ELF-1 (cell line): Measurements from ENCODE around the gene PIK3CG.
"Not testable (repeated sequence)": the region's sequence is repeated elsewhere in the genome, so short reads cannot be mapped to it uniquely, and the experiment has no call there.

Experiments
- DNase-seq: peaks from one replicate; pipeline ENCODE4 v3.0.0-alpha.2; 2016; ENCODE audit warnings: low read depth, low spot score

The PIK3CG gene

DNA sequence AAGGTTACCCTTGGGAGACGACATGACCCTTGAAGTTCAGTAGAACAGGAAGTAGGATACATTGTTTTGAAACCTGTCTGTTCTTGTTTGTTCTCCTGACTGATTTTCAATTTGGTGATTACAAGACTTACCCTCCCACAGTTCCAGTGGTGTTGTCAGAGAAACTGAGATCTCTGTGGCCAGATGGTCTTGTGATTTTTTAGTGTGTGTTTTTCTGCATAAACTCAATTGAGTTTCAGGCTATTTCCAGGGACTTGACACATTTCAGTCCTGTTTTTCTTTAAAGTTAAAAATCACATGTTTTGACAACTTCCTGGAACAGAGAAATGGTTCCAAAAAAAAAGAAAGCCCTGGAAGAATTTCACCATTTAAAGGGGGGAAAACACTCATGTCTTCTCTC lies 22.3 kb downstream of the PIK3CG start:
- no peak for DNase-seq

DNA sequence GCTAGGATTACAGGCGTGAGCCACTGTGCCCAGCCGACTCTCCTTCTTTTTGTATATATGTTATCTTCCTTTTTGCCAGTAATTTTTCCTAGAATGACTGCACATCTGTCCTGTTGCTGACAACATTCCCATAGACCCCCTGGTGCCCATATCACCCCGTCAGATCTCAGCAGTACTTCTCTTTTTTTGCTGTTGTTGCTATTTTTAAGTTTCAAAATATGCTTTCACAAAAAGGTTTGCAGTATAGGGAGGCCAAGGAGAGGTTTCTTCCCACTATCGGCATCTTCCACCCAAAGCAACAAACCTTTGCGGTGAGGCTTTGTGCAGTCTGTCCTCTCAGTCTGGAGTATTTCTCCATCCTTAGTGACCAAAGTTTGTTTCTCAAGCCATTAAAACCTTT lies 23.1 kb downstream of the PIK3CG start:
- no peak for DNase-seq

DNA sequence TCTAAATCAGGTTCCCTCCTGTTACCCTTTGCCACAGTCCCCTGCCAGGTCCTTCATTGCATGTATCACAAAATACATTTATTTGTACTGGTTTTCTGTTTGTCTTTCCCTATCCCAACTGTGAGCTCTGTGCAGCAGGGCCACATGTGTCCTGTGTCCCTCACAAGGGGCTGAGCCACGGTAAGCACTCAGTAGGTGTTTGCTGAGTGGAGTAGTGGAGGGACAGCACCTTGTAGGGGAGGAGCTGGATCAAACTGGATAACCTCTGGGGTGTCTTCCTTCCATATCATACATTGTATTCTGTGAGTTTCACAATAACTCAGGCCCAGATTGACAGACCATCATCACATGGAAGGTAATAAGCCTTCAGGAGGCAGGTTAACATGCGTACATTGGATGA lies 25.9 kb downstream of the PIK3CG start:
- no peak for DNase-seq

DNA sequence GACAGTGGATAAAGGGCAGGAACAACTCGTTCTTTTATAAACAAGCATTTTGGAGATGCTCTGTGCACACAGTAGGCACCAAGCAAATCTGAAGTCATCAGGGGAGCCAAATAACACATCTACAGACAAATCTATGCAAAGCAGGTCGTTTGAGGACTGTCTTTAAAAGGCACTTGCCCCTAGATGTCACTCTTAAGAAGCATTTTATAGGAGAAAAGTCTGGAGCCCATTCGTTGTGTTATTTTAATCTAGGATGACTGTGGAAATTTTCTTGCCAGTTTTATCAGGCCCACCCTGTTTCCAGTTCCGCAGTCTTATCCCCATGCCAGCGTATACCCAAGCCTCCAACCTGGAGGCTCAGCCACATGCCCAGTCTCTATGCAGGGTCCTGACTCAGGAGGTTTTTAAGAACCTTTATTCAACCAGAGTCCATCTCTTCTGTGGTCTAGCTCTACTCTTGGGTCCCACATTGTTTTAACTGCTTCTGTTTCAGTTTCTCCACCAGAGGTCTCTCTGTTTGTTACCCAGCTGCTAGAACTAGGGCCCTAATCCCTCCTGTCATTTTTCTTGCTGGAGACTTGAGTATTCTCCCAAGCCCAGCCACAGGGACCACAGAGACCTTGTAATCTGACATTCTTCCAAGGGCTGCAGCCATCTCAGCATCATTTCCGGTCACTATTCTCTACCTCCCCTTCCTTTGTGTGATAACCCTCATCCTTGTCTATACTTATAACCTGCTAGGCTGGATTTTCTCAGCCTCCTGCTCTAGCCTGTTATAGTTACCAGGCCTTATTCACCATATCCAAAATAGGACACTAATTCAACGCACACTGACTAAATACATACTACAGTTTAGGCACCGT lies 26.7 kb downstream of the PIK3CG start:
- DNase-seq: peak; percentile 32

DNA sequence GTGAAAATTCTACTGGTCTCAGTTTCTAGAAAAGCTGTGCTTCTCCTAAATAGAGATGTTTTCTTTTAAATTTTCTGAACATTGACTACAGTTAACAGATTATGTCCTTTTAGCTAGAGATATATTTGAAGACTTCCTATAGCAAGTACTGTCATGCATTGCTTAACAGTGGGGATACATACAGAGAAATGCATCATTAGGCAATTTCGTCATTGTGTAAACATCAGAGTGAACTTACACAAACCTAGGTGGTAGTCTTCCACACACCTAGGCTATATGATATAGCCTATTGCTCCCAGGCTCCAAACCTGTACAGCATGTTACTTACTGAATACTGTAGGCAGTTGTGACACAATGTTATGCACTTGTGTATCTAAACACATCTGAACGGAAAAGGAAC lies 28.5 kb downstream of the PIK3CG start:
- no peak for DNase-seq

DNA sequence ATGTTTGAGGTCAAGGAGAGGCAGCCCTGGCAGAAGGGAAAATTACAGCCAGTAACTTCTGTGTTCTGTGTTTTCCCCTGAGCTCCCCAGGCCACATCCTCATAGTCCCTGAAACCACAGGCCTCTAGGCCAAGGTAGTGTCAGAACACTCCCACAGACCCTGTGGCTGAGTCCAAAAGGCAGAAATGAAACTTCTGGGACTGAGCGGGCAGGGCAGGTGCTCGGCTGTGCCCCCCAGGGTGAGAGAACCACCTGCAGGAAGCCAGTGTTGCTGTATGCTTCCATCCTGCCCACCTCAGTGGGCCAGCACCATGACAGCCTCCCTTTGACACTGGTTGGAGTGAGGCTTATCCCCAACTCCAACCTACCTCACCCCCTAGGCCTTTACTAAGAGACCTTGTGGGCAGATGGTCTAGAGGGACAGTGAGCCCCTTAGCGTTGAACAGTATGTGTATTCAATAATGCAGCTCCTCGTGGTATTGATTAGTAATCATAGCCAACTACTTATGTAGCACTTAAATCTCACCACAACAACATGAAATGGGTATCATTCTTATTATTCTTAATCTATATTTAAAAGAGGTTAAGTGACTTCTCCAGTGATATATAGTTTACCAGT lies 30.3 kb downstream of the PIK3CG start:
- DNase-seq: no peak

DNA sequence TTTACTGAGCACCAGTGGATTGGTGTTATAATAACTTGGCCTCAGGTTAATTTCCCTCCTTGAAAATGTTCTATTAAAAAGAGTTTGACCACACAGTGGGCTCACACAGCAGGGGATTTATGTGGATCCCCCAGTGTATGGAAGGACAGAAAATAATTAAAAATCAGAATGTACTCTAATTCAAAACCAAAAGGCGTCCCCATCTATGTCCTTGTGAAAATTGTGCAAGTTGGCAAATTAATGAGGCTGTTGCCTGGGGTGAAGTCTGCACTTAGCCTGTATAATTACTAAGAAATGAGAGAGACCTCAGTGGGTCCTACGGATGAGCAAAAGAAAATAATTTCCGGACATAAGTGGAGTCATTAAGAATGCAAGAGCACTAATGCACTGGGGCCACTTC lies 31.1 kb downstream of the PIK3CG start:
- DNase-seq: no peak

DNA sequence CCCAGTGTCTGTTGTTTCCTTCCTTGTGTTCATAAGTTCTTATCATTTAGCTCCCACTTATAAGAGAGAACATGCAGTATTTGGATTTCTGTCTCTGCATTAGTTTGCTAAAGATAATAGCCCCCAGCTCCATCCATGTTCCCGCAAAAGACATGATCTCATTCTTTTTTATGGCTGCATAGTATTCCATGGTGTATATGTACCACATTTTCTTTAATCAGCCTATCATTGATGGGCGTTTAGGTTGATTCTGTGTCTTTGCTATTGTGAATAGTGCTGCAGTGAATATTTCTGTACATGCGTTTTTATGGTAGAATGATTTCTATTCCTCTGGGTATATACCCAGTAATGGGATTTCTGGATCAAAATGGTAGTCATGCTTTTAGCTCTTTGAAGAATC lies 32.5 kb downstream of the PIK3CG start:
- not testable (repeated sequence) for DNase-seq

DNA sequence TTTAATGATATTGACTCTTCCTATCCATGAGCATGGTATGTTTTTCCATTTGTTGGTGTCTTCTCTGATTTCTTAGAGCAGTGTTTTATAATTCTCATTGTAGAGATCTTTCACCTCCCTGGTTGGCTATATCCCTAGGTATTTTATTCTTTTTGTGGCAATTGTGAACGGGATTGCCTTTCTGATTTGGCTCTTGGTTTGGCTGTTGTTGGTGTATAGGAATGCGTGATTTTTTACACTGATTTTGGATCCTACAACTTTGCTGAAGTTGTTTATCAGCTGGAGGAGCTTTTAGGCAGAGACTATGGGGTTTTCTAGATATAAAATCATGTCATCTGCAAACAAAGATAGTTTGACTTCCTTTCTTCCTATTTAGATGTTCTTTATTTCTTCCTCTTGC lies 33.9 kb downstream of the PIK3CG start:
- DNase-seq: not testable (repeated sequence)

DNA sequence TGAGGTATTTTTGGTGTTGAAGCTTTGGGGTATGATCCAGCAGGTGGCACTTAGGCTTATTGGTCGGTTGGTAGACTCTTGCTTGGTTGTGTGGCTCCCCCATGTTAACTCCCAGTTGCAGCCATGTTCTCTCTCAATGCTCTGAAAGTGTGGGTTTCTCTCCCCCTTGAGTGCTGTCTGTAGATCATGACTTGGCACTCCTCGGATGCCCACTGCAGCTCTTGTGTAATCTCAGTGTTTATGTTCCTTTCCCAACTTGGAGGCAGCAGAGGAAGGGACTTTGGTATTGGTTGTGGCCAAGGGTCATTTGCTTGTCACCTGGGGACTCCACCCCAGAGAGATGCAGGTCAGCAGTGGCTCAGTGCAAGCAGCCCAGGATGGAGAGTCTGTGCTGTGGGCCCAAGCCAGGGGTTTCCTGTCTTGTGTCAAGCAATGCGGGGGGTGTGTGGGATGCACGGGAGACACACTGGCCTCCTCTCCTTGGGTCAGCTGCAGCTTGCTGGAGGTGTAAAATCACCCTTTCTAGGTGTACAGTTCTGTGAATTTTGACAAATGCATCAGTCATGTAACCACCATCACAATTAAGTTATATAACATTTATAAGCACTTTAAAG lies 36.9 kb downstream of the PIK3CG start:
- DNase-seq: no peak

DNA sequence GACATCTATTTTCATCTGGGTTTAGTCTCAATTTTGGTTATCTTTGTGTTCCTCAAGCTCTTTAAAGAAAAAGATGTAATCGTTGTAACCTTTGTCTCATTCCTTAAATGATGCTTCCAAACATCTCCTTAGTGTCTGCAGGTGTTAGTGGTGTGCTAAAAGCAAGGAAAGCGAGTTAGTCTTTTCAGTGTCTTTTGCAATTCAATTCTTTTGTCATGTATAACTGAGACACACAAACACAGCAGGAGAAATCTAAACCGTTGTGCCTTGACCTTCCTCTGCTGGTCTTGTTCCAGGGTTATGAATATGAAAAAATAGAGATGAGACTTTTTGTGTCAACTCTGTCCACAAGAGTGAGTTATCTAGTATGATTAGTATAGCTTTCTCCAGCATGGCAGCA lies 40.7 kb downstream of the PIK3CG start:
- DNase-seq: peak; percentile 7

DNA sequence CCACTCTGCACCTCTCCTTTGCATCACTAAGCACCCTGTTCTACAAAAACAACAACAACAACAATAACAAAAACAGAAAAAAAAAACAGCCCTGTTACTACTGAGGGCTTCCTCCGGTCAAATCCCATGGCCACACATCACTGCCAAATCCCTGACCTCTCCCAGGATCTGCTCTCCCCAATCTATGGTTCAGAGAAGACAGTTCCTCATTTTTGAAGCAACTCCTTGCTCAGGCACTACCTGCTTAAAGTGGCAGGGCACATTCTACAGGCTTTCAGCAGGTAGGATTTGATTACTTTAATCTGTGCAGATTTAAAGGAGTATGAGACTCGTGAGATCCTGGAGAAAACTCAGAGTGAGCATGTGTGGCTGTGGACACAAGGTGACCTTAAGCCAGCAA lies 46.9 kb downstream of the PIK3CG start:
- DNase-seq: no peak

DNA sequence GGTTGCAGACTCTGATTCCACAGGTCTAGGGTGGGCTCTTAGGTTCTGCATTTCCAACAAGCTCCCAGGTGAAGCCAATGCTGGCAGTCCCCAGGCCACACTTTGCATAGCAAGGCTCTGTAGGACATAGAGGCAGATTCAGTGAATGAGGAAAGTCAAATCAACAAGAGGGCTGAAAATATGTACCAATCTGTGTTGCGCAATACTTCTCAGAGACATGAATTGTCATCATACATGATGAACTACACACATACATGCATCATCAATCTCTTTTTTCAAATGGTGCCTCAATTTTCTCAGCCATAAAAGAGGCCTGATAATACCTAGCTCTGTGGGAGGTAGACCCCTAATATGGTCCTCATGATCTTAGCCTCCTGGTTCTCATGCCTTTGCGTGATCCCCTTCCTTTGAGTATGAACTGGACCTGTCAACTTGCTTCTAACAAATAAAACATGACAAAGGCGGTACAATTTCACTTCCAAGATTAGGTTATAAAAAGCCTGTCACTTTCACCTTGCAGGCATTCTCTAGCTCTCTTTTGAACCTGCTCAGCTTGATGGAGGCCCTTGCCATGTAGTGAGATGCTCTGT lies 49.0 kb downstream of the PIK3CG start:
- DNase-seq: no peak

DNA sequence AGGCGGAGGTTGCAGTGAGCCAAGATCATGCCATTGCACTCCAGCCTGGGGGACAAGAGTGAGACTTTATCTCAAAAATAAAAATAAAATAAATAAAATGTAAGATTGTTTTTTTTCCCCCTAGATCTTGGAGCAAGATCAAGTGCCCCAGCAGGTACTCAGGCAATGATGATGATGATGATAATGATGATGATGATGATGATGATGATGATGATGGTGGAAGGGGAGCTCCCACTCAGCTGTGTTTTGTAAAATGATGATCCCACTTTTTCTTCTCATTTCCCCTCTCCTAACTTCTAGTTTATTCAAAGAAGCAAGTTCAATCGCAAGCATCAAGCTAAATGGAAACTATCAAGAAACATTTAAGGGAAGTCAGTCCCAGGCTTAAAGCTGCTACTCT lies 50.3 kb downstream of the PIK3CG start:
- DNase-seq: no peak

DNA sequence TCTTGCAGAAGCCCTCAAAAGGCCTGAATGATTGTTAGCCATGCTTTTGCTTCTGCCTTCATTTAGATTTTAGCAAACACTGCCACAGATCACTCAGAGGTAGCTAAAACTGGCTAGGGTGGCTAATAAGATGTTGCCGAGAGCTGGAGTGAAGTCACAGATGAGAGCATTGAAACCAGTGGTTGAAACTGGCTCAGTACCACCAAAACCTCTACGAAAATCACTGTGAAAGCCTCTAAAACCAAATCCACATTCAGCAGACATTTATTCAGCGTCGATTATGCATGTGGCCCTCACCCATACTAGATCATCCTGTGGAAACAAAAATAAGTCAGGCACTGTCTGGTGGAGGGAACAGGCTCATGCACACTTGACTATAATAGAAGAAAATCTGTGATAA lies 50.8 kb downstream of the PIK3CG start:
- no peak for DNase-seq

DNA sequence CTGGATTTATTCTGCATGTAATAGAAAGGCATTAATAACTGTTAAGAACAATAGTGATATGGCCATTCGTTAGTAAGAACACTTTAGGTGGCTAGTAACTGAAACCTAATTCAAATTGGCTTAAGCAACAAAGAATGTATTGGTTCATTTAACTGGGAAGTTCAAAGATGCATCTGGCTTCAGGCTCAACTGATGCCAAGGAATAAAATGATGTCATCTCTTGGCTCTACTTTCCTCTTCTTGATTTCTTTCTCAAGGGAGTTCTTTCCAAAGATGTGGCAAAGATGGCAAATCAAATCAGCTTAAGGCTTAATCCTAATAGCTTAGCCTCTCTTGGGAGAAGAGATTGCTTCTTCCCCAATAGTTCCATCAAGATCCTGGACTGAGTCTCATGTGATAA lies 51.6 kb downstream of the PIK3CG start:
- no peak for DNase-seq

DNA sequence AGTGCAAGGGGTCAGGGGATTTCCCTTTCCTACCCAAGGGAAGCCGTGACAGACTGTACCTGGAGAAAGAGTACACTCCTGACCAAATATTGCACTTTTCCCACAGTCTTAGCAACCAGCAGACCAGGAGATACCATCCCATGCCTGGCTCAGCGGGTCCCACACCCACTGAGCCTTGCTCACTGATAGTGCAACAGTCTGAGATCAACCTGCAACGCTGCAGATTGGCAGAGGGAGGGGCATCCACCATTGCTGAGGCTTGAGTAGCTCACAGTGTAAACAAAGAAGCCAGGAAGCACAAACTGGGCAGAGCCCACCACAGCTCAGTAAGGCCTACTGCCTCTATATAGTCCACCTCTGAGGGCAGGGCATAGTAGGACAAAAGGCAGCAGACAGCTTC lies 53.9 kb downstream of the PIK3CG start:
- no peak for DNase-seq

DNA sequence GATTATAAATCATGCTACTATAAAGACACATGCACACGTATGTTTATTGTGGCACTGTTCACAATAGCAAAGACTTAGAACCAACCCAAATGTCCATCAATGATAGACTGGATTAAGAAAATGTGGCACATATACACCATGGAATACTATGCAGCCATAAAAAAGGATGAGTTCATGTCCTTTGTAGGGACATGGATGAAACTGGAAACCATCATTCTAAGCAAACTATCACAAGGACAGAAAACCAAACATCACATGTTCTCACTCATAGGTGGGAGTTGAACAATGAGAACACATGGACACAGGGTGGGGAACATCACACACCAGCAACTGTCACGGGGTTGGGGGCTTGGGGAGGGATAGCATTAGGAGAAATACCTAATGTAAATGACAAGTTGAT lies 59.4 kb downstream of the PIK3CG start:
- not testable (repeated sequence) for DNase-seq

DNA sequence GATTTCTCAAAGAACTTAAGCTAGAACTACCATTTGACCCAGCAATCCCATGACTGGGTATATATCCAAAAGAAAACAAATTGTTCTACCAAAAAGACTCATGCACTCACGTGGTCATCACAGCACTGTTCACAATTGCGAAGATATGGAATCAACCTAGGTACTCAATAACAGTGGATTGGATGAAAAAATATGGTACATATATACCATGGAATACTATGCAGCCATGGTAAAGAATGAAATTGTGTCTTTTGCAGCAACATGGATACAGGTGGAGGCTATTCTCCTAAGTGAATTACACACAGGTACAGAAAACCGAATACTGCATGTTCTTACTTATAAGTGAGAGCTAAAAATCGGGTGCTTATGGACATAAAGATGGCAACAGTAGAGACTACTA lies 61.8 kb downstream of the PIK3CG start:
- no peak for DNase-seq

DNA sequence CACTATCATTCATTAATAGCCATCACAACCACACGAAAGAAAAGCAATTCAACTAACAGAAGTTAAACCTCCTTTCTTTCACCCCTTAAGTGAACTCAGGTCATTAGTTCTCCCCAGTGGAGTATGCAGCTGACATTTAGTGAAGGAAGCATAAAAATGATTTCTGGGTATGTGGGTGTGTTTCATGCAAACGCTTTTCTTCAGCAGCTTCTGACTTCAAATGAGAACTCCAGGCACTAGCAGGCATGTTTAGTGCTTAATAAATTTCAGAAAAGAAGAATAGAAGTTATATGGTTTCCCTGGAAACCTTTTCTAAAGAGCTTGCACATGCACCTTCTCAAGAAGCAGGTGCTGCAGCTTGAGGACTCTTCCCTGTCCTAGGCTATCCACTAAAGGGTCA lies 62.5 kb downstream of the PIK3CG start:
- DNase-seq: no peak

DNA sequence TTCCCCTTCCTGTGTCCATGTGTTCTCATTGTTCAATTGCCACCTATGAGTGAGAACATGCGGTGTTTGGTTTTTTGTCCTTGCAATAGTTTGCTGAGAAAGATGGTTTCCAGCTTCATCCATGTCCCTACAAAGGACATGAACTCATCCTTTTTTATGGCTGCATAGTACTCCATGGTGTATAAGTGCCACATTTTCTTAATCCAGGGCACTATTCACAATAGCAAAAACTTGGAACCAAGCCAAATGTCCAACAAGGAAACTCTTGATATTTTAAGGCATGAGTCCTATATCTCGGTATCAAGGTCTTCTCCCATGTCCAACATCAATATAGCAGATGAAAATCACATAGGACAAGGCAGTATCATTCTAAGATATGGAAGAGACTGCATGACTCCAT lies 64.5 kb downstream of the PIK3CG start:
- DNase-seq: not testable (repeated sequence)

DNA sequence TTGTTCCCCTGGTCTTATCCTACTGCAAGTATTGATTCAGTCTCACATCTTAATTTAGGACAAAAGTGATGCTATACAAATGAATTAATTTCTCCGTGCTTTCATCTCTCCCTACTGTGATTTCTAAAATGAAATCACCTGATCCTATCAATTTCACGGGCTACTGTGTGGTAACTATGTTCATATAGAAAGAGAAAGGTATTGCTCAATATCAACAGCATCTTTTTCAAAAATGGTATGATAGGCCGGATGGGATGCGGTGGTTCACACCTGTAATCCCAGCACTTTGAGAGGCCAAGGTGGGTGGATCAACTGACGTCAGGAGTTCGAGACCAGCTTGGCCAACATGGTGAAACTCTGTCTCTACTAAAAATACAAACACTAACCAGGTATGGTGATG lies 71.2 kb downstream of the PIK3CG start:
- DNase-seq: no peak

DNA sequence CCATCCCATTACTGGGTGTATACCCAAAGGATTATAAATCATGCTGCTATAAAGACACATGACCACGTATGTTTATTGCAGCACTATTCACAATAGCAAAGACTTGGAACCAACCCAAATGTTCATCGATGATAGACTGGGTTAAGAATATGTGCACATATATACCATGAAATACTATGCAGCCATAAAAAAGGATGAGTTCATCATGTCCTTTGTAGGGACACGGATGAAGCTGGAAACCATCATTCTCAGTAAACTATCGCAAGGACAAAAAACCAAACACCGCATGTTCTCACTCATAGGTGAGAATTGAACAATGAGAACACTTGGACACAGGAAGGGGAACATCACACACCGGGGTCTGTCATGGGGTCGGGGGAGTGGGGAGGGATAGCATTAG lies 73.0 kb downstream of the PIK3CG start:
- DNase-seq: not testable (repeated sequence)
